ENCODE data around the gene RFX2.

GRCh38 chr19:6068711-6069110, 41.6 kb downstream of the RFX2 start:
- no peak for TF ChIP-seq POLR2A (IDR thresholded peaks at IDR 0.05; ENCODE audit: low read depth, low read length)
- TF ChIP-seq POLR2AphosphoS5 (IDR thresholded peaks at IDR 0.05; ENCODE audit: low read depth, low read length): no peak
